GM18526 (cell line): ENCODE results near the gene OSCAR.
A peak's percentile ranks its signal among the peaks of the same experiment; 100 is the strongest.

Experiments used
- POLR2A ChIP-seq: IDR thresholded peaks from 3 replicates; pipeline ENCODE4 v1.6.1; 2011; ENCODE audit not compliant: insufficient read length; ENCODE audit errors: extremely low read depth

OSCAR gene

DNA sequence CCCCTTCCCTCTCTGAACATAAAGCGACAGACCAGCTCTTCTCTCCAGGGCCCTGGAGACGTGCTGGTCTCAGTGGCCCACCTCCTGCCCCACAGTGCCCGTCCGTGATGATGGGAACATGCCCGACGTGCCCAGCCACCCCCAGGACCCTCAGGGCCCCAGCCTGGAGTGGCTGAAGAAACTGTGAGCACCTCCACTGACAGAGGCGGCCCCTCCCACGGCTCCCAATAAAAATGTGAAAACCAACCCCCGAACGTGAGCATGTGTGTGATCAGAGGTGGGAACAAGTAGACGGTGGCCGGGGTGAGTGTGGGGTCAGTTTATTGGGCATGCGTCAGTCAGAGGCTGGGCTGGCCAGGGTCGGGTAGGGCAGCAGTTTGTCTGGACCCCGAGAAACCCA is 6.1 kb upstream of the OSCAR start:
- no peak for TF ChIP-seq POLR2A

DNA sequence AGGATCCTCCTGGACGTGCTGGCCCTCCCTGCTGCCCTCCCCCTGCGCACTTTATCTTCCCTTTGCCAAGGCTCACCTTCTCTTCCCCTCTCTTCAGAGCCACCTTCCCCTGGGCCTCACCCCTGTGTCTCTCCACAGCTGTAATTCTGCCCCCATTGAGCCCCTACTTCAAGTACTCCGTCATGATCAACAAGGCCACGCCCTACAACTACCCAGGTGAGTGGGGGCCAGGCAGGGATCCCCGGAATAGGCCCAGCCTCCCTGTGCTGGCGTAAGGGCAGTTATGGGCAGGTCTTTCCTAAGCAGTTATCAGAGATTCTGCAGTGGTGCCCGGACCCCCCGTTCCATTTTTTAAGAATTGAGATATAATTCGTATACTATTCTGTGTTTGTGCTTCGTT is 5.2 kb upstream of the OSCAR start:
- TF ChIP-seq POLR2A = no peak

DNA sequence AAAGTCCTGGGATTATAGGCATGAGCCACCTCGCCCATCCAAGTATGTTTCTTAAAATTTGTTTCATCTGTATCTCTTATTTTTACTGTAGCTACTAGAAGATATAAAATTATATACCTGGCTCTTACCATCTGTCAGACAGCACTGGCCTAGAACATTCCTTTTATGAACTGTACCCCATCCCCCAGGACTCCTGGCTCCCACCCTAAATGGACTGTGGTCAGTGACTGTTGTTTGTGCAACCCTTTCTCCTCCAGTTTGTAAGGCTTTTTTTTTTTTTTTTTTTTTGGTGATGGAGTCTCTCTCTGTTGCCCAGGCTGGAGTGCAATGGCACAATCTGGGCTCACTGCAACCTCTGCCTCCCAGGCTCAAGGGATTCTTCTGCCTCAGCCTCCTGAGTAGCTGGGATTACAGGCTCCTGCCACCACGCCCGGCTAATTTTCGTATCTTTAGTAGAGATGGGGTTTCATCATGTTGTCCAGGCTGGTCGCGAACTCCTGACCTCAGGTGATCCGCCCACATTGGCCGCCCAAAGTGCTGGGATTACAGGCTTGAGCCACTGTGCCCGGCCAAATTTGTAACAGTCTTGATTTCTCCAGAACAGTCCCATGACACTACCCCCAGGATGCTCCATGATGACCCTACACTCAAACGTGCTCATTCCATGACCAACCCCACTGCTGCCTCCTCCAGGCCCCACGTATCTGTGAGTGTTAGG is 4.6 kb upstream of the OSCAR start:
- TF ChIP-seq POLR2A = no peak

DNA sequence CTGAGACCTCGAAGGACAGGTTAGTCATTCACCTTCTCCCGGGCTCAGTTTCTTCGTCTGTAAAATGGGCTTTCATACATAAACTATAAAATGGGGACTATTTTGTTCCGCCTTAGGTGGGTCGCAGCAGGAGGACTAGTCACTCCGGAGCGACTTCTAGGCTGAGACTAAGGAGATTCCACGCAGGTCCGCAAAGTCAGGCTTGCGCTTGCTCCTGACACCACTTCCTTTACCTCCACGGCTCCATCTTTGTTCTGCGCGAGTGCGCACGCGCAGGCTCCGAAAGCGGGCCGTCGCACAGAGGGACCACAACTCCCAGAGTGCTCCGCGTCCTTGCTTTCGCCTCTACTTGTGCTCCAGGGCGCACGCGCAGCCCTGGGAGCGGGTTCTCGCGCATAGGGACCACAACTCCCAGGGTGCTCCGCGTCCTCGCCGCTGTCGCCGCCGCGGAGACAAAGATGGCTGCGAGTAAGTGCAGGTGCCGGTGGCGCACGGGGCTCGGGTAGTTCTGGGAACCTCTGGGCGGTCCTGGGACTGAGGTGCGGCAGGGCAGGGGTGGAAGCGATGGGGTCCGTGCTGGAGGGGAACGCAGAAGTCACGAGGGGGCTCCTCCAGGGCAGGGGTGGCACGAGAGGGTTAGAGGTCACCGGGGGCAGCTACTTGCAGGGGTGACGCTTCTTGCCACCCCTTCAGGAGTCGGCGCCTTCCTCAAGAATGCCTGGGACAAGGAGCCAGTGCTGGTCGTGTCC is 2.0 kb upstream of the OSCAR start, which contains the start of gene NDUFA3:
Gene NDUFA3 (plus strand): TSS at position 435 of the 749 bp plus-strand sequence. CDS start 24 bp downstream, at position 459.
- TF ChIP-seq POLR2A = peak; percentile 86

DNA sequence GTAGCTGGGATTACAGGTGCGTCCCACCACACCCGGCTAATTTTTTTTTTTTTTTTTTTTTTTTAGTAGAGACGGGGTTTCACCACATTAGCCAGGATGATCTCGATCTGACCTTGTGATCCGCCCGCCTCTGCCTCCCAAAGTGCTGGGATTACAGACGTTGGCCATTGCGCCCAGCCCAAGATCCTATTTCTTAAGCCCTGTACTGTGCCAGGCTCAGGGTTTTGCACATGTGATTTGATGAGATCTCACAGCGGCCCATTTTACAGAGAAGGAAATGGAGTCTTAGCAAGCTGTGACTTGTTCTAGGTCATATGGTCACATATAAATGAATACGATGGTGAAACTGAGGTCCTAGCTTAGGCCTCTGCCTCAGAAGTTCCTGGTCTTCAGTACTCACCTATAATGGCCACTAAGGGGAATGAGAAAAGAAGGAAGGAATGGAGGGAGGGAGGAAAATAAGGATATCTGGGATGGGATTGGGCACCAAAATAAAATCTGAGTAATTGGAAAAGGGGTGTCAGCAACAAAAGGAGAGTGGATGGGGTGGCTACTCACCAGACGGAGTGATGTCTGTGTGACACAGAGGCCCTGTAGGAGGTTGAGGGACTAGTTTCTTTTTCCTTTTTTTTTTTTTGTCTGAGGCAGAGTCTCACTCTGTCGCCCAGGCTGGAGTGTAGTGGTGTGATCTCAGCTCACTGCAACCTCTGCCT is 1.3 kb downstream of the OSCAR start:
- TF ChIP-seq POLR2A = no peak

DNA sequence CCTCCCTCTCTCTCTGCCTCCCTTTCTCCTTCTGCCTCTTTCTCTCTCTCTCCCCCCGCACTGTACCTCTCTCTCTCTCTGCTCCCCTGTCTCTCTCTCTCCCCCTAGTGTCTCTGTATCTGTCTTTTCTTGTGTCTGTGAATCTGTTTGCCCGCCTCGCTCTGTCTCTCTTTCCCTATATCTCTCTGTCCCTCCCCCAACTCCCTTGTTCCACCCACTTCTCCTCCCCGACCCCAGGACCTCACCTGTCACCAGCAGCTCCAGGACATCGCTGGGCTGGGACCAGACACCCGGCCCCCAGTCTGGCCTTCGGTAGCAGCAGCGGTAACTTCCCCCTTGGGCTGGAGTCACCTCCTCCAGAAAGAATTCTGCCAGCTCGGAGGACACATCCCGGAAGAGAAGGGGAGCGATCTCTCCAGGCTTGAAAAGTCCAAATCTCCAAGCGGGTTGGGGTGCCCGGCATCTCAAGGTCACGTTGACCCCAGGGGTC is 3.9 kb downstream of the OSCAR start:
- TF ChIP-seq POLR2A = no peak

DNA sequence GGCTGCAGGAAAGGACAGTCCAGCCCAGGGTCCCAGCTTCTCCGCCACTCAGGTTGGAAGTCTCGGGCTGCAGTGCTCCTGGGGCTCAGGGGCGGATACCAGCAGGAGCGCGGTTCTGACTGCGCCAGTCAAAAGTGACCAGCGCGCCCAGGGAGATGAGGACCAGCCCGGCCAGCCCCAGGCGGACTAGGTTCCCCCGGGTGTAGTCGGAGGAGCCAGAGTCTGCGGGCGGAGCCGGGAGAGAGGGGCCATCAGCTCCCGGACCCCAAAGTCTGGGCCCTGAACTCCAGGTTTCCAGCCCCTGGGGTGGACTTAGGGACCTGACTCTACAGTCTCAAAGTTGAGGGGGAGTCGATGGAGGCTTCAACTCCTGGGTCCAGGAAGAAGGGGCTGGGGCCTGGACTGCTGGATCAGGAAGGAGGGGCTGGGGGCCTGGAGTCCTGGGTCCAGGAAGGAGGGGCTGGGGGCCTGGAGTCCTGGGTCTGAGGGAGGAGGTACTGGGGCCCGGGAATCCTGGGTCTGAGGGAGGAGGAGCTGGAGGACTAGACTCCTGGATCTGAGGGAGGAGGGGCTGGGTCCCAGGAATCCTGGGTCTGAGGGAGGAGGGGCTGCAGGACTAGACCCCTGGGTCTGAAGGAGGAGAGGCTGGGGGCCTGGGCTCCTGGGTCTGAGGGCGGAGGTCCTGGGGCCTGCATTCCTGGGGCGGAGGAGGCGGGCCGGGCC is 5.3 kb downstream of the OSCAR start:
- TF ChIP-seq POLR2A = no peak

DNA sequence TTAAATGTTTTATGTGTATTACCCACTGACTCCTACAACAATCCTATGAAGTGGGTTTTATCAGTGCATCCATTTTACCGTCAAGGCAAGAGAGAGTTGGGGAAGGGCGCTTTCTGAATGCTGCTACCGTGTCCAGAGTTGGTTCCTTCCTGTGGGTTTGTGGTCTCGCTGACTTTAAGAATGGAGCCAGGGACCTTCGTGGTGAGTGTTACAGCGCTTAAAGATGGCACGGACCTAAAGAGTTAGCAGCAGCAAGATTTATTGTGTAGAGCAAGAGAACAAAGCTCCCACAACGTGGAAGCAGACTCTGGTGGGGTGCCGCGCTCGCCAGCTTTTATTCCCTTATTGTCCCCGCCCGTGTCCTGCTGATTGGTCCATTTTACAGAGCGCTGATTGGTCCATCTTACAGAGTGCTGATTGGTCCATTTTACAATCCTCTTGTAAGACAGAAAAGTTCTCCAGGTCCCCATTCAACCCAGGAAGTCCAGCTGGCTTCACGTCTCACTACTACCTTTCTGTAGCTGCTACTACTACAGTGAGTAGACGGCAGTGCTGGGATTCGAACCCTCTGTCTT is 6.1 kb downstream of the OSCAR start:
- TF ChIP-seq POLR2A = no peak

DNA sequence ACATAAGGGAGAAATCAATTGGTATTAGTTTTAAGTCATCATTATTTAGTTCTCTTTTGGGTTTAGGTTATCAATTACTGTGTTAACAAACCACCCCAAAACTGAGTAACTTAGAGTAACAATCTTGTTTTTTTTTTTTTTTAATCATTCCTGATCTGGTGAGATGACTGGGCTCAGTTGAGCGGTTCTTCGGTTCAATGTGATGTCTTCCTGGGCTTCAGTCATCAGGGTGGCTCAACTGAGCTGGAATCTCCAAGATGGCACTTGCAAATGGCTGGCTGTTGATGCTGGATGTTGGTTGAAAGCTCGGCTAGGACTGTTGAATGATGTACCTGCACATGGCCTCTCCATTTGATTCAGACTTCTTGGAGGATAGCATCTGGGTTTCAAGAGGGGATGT is 16.2 kb downstream of the OSCAR start:
- no peak for TF ChIP-seq POLR2A

DNA sequence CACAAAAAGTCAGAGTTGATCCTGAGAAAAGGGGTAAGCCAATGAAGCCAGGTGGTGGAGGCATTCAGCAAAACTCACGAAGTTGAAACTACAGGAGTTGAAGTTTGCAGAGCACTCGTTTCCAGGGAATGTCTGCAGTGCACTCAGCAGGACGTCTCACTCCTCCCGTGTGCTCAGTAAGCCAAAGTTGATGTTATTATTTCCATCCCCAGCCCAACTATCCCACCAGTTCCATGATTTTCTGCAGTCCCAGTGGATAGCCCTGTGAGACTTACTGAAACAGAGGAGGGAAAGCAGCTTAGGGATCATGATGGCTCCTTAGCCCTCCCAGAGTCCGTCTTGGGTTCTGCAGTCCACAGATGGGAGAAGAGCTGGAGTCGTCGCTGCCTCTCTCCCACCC is 19.6 kb downstream of the OSCAR start, which contains the start of gene TARM1:
Gene TARM1 (minus strand): TSS at position 334 of the 400 bp plus-strand sequence. CDS start 25 bp downstream, at position 309.
- TF ChIP-seq POLR2A = no peak

DNA sequence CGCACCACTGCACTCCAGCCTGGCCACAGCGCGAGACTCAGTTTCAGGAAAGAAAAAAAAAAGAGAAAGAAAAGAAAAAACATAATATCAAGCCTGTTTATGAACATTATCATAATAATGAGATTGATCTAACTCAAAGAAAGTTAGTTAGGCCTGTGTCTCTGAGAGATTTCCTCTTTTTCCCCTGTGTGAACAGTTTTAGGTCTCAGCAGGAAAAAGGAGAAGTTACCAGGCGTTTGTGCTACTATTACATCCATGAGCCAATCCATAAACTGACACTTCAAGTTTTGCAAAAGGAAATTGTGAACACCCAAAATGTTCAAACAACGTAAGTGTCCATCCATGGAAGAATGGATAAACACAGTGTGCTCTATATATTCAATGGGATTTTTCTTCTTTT is 23.3 kb downstream of the OSCAR start:
- TF ChIP-seq POLR2A = no peak

DNA sequence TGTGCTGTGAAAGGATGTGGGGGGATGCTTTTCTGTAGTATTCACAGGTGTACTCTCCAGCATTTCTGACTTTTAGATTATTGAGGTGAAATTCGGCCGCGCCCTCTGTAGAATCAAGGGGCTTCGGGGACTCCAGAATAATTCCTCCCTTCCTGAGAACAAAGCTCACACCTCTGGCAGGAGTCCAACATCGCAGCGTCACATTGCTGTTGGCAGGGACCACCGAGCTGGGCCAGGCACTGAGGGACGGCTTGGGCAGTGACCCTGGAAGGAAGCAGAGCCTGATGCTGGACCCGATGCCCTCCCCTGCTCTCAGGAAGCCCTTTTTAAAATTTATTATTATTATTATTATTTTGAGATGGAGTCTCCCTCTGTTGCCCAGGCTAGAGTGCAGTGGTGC is 25.8 kb downstream of the OSCAR start:
- TF ChIP-seq POLR2A = no peak

DNA sequence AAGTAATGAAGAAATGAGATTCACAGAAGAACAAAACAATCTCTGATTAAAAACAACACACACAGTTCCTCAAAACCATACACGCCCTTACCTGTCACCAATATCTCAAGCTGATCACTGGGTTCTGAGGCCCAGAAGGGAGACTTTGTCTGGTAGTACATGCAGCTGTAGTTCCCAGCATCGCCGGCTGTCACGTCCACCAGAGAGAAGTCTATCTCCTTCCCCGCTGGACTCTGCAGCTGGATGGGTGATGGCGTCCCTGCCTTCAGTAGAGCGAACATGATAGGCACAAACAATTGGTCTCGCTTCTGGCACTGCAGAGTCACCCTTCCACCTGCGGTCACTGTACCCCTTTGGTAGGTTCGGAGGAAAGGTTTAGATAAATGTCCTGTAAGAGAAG is 26.8 kb downstream of the OSCAR start:
- TF ChIP-seq POLR2A = no peak

DNA sequence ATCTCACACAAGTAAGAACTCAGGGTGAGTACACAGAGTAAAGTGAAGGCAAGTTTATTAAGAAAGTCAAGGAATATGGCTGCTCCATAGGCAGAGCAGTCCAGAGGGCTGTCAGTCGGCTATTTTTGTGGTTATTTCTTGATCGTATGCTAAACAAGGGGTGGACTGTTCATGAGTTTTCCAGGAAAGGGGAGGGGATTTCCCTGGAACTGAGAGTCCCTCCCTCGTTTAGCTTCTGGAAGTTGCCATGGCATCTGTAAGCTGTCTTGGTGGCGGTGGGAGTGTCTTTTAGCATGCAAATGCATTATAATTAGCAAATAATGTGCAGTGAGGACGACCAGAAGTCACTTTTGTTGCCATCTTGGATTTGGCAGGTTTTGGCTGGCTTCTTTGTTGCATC is 31.1 kb downstream of the OSCAR start:
- TF ChIP-seq POLR2A = no peak

DNA sequence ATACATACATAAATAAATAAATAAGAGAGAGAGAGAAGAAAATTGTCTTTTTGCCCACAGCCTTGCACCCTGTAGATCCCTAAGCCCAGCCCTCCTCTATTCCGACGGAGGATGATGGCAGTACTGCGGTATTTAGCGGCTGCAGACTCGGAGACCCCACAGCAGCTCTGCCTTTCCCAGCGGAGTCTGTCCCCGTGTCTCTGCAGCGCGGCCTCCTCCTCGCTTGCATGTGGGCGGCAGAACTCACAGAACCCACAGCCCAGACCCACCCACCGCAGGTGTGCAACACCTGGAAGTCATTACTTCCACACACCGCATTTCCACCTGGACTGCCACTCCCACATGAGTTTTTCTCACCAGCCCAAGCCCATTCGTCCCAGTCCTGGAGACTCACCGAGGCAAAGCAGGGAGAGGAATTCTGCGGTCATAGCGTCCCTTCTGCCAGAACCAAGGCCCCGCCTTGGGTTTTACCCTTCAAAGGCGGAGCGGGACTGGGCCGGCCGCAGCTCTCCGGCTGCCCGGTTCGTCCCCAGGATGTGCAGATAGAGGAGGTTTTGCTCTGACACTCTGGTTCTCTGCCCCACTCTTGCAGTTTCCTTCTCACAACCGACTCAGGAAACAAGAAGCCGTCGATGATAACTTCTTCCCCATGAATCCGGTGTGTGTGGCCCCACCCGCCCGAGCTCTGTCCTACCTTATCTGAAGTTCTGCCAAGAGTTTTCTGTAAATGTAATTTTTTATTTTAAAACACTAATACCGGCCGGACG is 37.1 kb downstream of the OSCAR start, which contains the start of gene VSTM1:
Gene VSTM1 (minus strand): TSS at position 548 of the 767 bp plus-strand sequence. CDS start 120 bp downstream, at position 428.
- no peak for TF ChIP-seq POLR2A
